Smooth muscle cell (in vitro differentiated cells): ENCODE data around the gene RSPH1. TPM values are rescaled to one million over a fixed set of nuclear protein-coding genes. Genes with fewer than 3 reads are reported as not detected.
A peak's percentile ranks its signal among the peaks of the same experiment; 100 is the strongest.

ENCODE experiments used
- DNase-seq: peaks from one replicate; lab custom pipeline; 2025; ENCODE audit not compliant: unreplicated experiment; lab: John Stamatoyannopoulos, UW
- H2AFZ ChIP-seq: fragments of 200-600 bp; sonication (generic); 2 replicates; pipeline ENCODE4 v1.6.0; 2016; ENCODE audit warnings: antibody characterized with exemption, low read depth, mild to moderate bottlenecking
- H3F3A ChIP-seq: fragments of 200-600 bp; sonication (generic); 2 replicates; pipeline ENCODE4 v1.6.0; 2017; ENCODE audit warnings: antibody characterized with exemption, low read depth
- H3K27ac ChIP-seq: fragments of 200-600 bp; sonication (generic); 2 replicates; pipeline ENCODE4 v1.5.1; 2016; ENCODE audit warnings: low read depth, mild to moderate bottlenecking
- H3K27me3 ChIP-seq: fragments of 200-600 bp; sonication (generic); 2 replicates; pipeline ENCODE4 v1.6.1; 2016; ENCODE audit warnings: low read depth, mild to moderate bottlenecking
- H3K36me3 ChIP-seq: fragments of 200-600 bp; sonication (generic); 2 replicates; pipeline ENCODE4 v1.5.1; 2016; ENCODE audit warnings: low read depth
- H3K4me1 ChIP-seq: fragments of 200-600 bp; sonication (generic); 2 replicates; pipeline ENCODE4 v1.5.1; 2016; ENCODE audit warnings: low read depth
- H3K4me2 ChIP-seq: fragments of 200-600 bp; sonication (generic); 2 replicates; pipeline ENCODE4 v1.6.0; 2016; ENCODE audit warnings: mild to moderate bottlenecking
- H3K4me3 ChIP-seq: fragments of 200-600 bp; sonication (generic); 2 replicates; pipeline ENCODE4 v1.5.1; 2016; ENCODE audit warnings: mild to moderate bottlenecking
- H3K79me2 ChIP-seq: fragments of 200-600 bp; sonication (generic); 2 replicates; pipeline ENCODE4 v1.6.0; 2016; ENCODE audit warnings: low read depth, mild to moderate bottlenecking
- H3K9ac ChIP-seq: fragments of 200-600 bp; sonication (generic); 2 replicates; pipeline ENCODE4 v1.6.0; 2016; ENCODE audit warnings: low read depth
- H3K9me3 ChIP-seq: fragments of 200-600 bp; sonication (generic); replicated peaks from 2 replicates; pipeline ENCODE4 v1.5.1; 2016; ENCODE audit warnings: low read depth
- H4K20me1 ChIP-seq: fragments of 200-600 bp; sonication (generic); 2 replicates; pipeline ENCODE4 v1.6.0; 2016; ENCODE audit warnings: low read depth
- CTCF ChIP-seq: fragments of 200-600 bp; sonication (generic); IDR thresholded peaks from 2 replicates; pipeline ENCODE4 v1.5.1; 2017; ENCODE audit warnings: borderline replicate concordance, mild to moderate bottlenecking, antibody characterized with exemption; ENCODE audit not compliant: insufficient read depth, poor library complexity, severe bottlenecking
- WGBS: methylation state at CpG from one replicate; pipeline ENCODE4 v1.1.7; 2016; ENCODE audit warnings: low lambda C conversion rate; 5-methylcytosine and 5-hydroxymethylcytosine counted together
- polyA plus RNA-seq: library from polyadenylated mRNA; unstranded; fragments of >200 nt; fragmentation: Nextera tagmentation; extraction: Ambion mirVana; gene quantifications from 2 replicates; pipeline ENCODE4 v1.2.1, GENCODE V29; 2016
- total RNA-seq: library from RNA; depleted of rRNA; stranded (reverse); fragments of >200 nt; gene quantifications from 2 replicates; pipeline ENCODE4 v1.2.3, GENCODE V29; 2014

Gene RSPH1
- total and polyA plus RNA-seq, 2 experiments from 2014 or later = 0.16 TPM; not detected in 1

- Histone ChIP-seq H3K27ac (peak overlapping the region; percentile 90), H3K9me3 (no peaks in the 10 kb centered on the region), H3K4me3 (no peak overlapping the region), H3K36me3 (no peaks in the 10 kb centered on the region), H4K20me1 (no peaks in the 10 kb centered on the region), H3K79me2 (no peaks in the 10 kb centered on the region), H3K27me3 (no peaks in the 10 kb centered on the region), H3K4me2 (peak overlapping the region; percentile 94), H3K9ac (peak overlapping the region; percentile 64), H3F3A (peaks cover 19% of the 10 kb centered on the region), H2AFZ (no peak overlapping the region), H3K4me1 (peaks cover 21% of the 10 kb centered on the region)
- 8% methylated on average over 11 of the region's 11 CpGs for WGBS
- DNase-seq = no peak
- TF ChIP-seq CTCF = no peak
Observed at GRCh38 chr21:42518215-42518614, 22.2 kb upstream of the RSPH1 start.

GRCh38 chr21:42515708-42516502 lies 19.9 kb upstream of the RSPH1 start:
- Histone ChIP-seq H3K4me1 (peaks cover 25% of the 10 kb centered on the region), H3K4me2 (peak overlapping the region; percentile 94), H3K9ac (no peak overlapping the region), H3K4me3 (peak overlapping the region; percentile 77), H4K20me1 (no peaks in the 10 kb centered on the region), H3K9me3 (no peaks in the 10 kb centered on the region), H3F3A (peaks cover 19% of the 10 kb centered on the region), H3K36me3 (no peaks in the 10 kb centered on the region), H3K27me3 (no peaks in the 10 kb centered on the region), H3K27ac (peak overlapping the region; percentile 90), H3K79me2 (no peaks in the 10 kb centered on the region), H2AFZ (no peak overlapping the region)
- no peak for DNase-seq
- TF ChIP-seq CTCF = no peak
- 41% methylated on average over 12 of the region's 12 CpGs for WGBS

- H3F3A ChIP-seq = peaks cover 19% of the 10 kb centered on the region
- peak overlapping the region; percentile 91 for H2AFZ ChIP-seq
- peak overlapping the region; percentile 90 for H3K27ac ChIP-seq
- no peaks in the 10 kb centered on the region for H4K20me1 ChIP-seq
- H3K27me3 ChIP-seq = no peaks in the 10 kb centered on the region
- 6% methylated on average over 5 of the region's 5 CpGs for WGBS
- peaks cover 25% of the 10 kb centered on the region for H3K4me1 ChIP-seq
- peak overlapping the region; percentile 77 for H3K4me3 ChIP-seq
- H3K9me3 ChIP-seq = no peaks in the 10 kb centered on the region
- no peak for TF ChIP-seq CTCF
- H3K79me2 ChIP-seq = no peaks in the 10 kb centered on the region
- no peak for DNase-seq
- peak overlapping the region; percentile 94 for H3K4me2 ChIP-seq
- H3K9ac ChIP-seq = peak overlapping the region; percentile 58
- no peaks in the 10 kb centered on the region for H3K36me3 ChIP-seq
Observed at GRCh38 chr21:42514883-42515228, 18.8 kb upstream of the RSPH1 start.
